Fibroblast of lung (primary cell): Measurements from ENCODE around the gene TLR2. TPM values are rescaled to one million over a fixed set of nuclear protein-coding genes. Genes with fewer than 3 reads are reported as not detected.

ENCODE experiments used
- DNase-seq, 2 donors: peaks; one replicate each; pipeline versions ENCODE4 v3.0.0 to v3.0.0-alpha.2; 2010; ENCODE audit warnings: low read depth in 2 of 2
- H2AFZ ChIP-seq: 2 replicates; pipeline ENCODE4 v1.5.1; 2012; ENCODE audit warnings: low read length, control low read depth, inconsistent platforms
- H3K27ac ChIP-seq: 2 replicates; pipeline ENCODE4 v1.5.1; 2011; ENCODE audit warnings: low read length, control low read depth; ENCODE audit not compliant: insufficient read depth
- H3K27me3 ChIP-seq: 2 replicates; pipeline ENCODE4 v1.5.1; 2011; ENCODE audit warnings: mild to moderate bottlenecking, low read length; ENCODE audit not compliant: control insufficient read depth, insufficient read depth
- H3K36me3 ChIP-seq: 2 replicates; pipeline ENCODE4 v1.5.1; 2011; ENCODE audit warnings: low read length; ENCODE audit not compliant: control insufficient read depth, insufficient read depth
- H3K4me1 ChIP-seq: 2 replicates; pipeline ENCODE4 v1.5.1; 2011; ENCODE audit warnings: low read length; ENCODE audit not compliant: control insufficient read depth, insufficient read depth; ENCODE audit errors: extremely low read depth
- H3K4me2 ChIP-seq: 2 replicates; pipeline ENCODE4 v1.5.1; 2011; ENCODE audit warnings: low read length, control low read depth; ENCODE audit not compliant: insufficient read depth; ENCODE audit errors: extremely low read depth
- H3K4me3 ChIP-seq, 4 experiments: fragments of 200-600 bp in 1 of 4; sonication (generic) in 1 of 4; replicated peaks in 1 of 4; 2 replicates each; pipeline ENCODE4 v1.5.1; 2011 to 2016; ENCODE audit warnings: low read length in 4 of 4, low read depth in 3 of 4, mild to moderate bottlenecking in 3 of 4, control low read depth in 2 of 4, inconsistent platforms in 1 of 4, mixed read lengths in 1 of 4; ENCODE audit not compliant: insufficient read depth in 1 of 4; ENCODE audit errors: control extremely low read depth in 1 of 4
- H3K79me2 ChIP-seq: 2 replicates; pipeline ENCODE4 v1.5.1; 2012; ENCODE audit warnings: mild to moderate bottlenecking, low read length, inconsistent platforms; ENCODE audit not compliant: control insufficient read depth, insufficient read depth
- H3K9ac ChIP-seq: 2 replicates; pipeline ENCODE4 v1.5.1; 2011; ENCODE audit warnings: mild to moderate bottlenecking, low read length, control low read depth; ENCODE audit not compliant: insufficient read depth
- H3K9me3 ChIP-seq: 2 replicates; pipeline ENCODE4 v1.5.1; 2012; ENCODE audit warnings: low read depth, low read length; ENCODE audit not compliant: control insufficient read depth, insufficient read depth
- H4K20me1 ChIP-seq: 2 replicates; pipeline ENCODE4 v1.5.1; 2011; ENCODE audit warnings: low read length; ENCODE audit not compliant: control insufficient read depth, insufficient read depth; ENCODE audit errors: extremely low read depth
- CTCF ChIP-seq, 2 donors: IDR thresholded peaks in 1 of 2; conservative IDR thresholded peaks in 1 of 2; 1 replicate in 1 of 2; 2 replicates in 1 of 2; pipeline ENCODE4 v1.5.1; 2011 to 2012; ENCODE audit warnings: low read length in 2 of 2, control low read depth in 1 of 2, inconsistent platforms in 1 of 2, low read depth in 1 of 2, mild to moderate bottlenecking in 1 of 2
- EZH2 ChIP-seq: IDR thresholded peaks from 2 replicates; pipeline ENCODE4 v1.5.1; 2012; ENCODE audit warnings: low read length, control low read depth, mild to moderate bottlenecking; ENCODE audit errors: missing control alignments
- polyA plus RNA-seq, 2 donors: library from polyadenylated mRNA; depleted of rRNA in 1 of 2; stranded (reverse) in 1 of 2; unstranded in 1 of 2; fragments of >200 nt; gene quantifications; 2 replicates each; pipeline ENCODE4 v1.2.1, GENCODE V29; 2011 to 2012; ENCODE audit warnings: missing spikeins in 1 of 2
- total RNA-seq: library from RNA; depleted of rRNA; stranded (reverse); fragments of >200 nt; gene quantifications from 2 replicates; pipeline ENCODE4 v1.2.1, GENCODE V29; 2014

Gene TLR2
- total and polyA plus RNA-seq, 2 donors (not counting 1 experiment from before 2014, with no cell fraction given), result under 0.01 to 0.17 TPM

GRCh38 chr4:153646978-153647377 lies 37.1 kb upstream of the TLR2 start:
- TF ChIP-seq CTCF (conservative IDR thresholded peaks at IDR 0.05 in 1 of 2, IDR thresholded peaks at IDR 0.05 in 1 of 2; ENCODE audit: low read depth in 1 of 2, low read length in 2 of 2), result no peak
- no peak for TF ChIP-seq EZH2
- H3K4me2 ChIP-seq, result no peak overlapping the region
- H3K27me3 ChIP-seq, result no peaks in the 10 kb centered on the region
- no peaks in the 10 kb centered on the region for H4K20me1 ChIP-seq
- no peaks in the 10 kb centered on the region for H3K79me2 ChIP-seq
- H3K27ac ChIP-seq, result no peak overlapping the region
- DNase-seq, result no peak
- no peaks in the 10 kb centered on the region for H3K9me3 ChIP-seq
- no peak overlapping the region for H2AFZ ChIP-seq
- H3K36me3 ChIP-seq, result no peaks in the 10 kb centered on the region
- H3K4me3 ChIP-seq, result no peak overlapping the region
- no peak overlapping the region for H3K9ac ChIP-seq
- no peaks in the 10 kb centered on the region for H3K4me1 ChIP-seq

GRCh38 chr4:153647975-153648374 lies 36.1 kb upstream of the TLR2 start:
- TF ChIP-seq EZH2 (no peak), CTCF (conservative IDR thresholded peaks at IDR 0.05 in 1 of 2, IDR thresholded peaks at IDR 0.05 in 1 of 2; ENCODE audit: low read depth in 1 of 2, low read length in 2 of 2) (no peak)

DNA sequence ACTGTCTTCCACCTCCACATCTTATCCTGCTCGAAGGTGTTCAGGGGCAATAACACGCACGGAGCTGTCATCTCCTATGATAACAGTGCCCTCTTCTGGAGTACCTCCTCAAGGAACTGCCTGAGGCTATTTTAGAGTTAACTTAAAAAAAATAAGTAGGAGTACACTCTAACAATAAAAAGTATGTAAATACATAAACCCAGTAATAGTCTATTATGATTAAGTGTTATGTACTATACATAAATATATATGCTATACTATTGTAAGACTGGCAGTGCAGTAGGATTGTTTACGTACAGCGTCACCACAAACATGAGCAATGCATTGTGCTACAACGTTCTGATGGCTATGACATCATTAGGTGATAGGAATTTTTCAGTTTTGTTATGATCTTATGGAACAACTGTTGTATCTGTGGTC lies 34.5 kb upstream of the TLR2 start:
- Histone ChIP-seq H3K4me3 (no peak overlapping the region), H3K79me2 (no peaks in the 10 kb centered on the region)
- peak; percentile 10 to 28 for DNase-seq

More at GRCh38 chr4:153647975-153648374, 36.1 kb upstream of the TLR2 start:
- no peaks in the 10 kb centered on the region for H3K9me3 ChIP-seq
- no peak overlapping the region for H2AFZ ChIP-seq
- no peaks in the 10 kb centered on the region for H4K20me1 ChIP-seq
- no peak overlapping the region for H3K4me2 ChIP-seq
- H3K4me1 ChIP-seq, result no peaks in the 10 kb centered on the region
- no peaks in the 10 kb centered on the region for H3K79me2 ChIP-seq
- no peaks in the 10 kb centered on the region for H3K27me3 ChIP-seq
- no peak for DNase-seq
- no peak overlapping the region for H3K9ac ChIP-seq
- no peak overlapping the region for H3K4me3 ChIP-seq
- no peak overlapping the region for H3K27ac ChIP-seq
- no peaks in the 10 kb centered on the region for H3K36me3 ChIP-seq

More for the DNA sequence above, 34.5 kb upstream of the TLR2 start:
- Histone ChIP-seq H3K9ac (no peak overlapping the region), H3K4me2 (no peak overlapping the region), H3K27ac (no peak overlapping the region), H3K4me1 (no peaks in the 10 kb centered on the region), H4K20me1 (no peaks in the 10 kb centered on the region), H3K36me3 (no peaks in the 10 kb centered on the region), H3K27me3 (no peaks in the 10 kb centered on the region), H3K9me3 (no peaks in the 10 kb centered on the region), H2AFZ (no peak overlapping the region)
- no peak for TF ChIP-seq EZH2
- peak; percentile 19 to 50 for TF ChIP-seq CTCF (conservative IDR thresholded peaks at IDR 0.05 in 1 of 2, IDR thresholded peaks at IDR 0.05 in 1 of 2; ENCODE audit: low read depth in 1 of 2, low read length in 2 of 2)
